ENCODE data around the gene NFASC.
A peak's percentile ranks its signal among the peaks of the same experiment; 100 is the strongest.

The NFASC gene

GRCh38 chr1:204960306-204961125 is 89.9 kb downstream of the NFASC start:
- DNase-seq: no peak

- DNase-seq: no peak
Observed at GRCh38 chr1:204961765-204962419, 91.2 kb downstream of the NFASC start.

- DNase-seq: no peak
Observed at GRCh38 chr1:204962742-204963632, 92.3 kb downstream of the NFASC start.

- DNase-seq: no peak
Observed at GRCh38 chr1:204967451-204967850, 96.8 kb downstream of the NFASC start.

- no peak for DNase-seq
Observed at GRCh38 chr1:204968135-204968534, 97.5 kb downstream of the NFASC start.

GRCh38 chr1:204968951-204969350 is 98.3 kb downstream of the NFASC start:
- DNase-seq: peak in 1 of 14 donors; percentile 10

- no peak for DNase-seq
Observed at GRCh38 chr1:204970937-204971336, 100.3 kb downstream of the NFASC start.

GRCh38 chr1:204971517-204972336 is 101.1 kb downstream of the NFASC start:
- DNase-seq: no peak

GRCh38 chr1:204972426-204972825 is 101.8 kb downstream of the NFASC start:
- no peak for DNase-seq

- DNase-seq: no peak
Observed at GRCh38 chr1:204973449-204973848, 102.8 kb downstream of the NFASC start.

- DNase-seq: no peak
Observed at GRCh38 chr1:204974327-204974726, 103.7 kb downstream of the NFASC start.

- no peak for DNase-seq
Observed at GRCh38 chr1:204975021-204975420, 104.4 kb downstream of the NFASC start.

GRCh38 chr1:204975568-204976235 is 105.0 kb downstream of the NFASC start:
- DNase-seq: peak in 5 of 14 donors; percentile 10 to 33 (median 19)

GRCh38 chr1:204976646-204977045 is 106.0 kb downstream of the NFASC start:
- DNase-seq: no peak

GRCh38 chr1:204977318-204977717 is 106.7 kb downstream of the NFASC start:
- DNase-seq: no peak

- no peak for DNase-seq
Observed at GRCh38 chr1:204978782-204979181, 108.1 kb downstream of the NFASC start.

GRCh38 chr1:204979306-204979705 is 108.6 kb downstream of the NFASC start:
- no peak for DNase-seq

GRCh38 chr1:204979891-204980649 is 109.4 kb downstream of the NFASC start:
- no peak for DNase-seq

- DNase-seq: no peak
Observed at GRCh38 chr1:204980840-204981405, 110.3 kb downstream of the NFASC start.

GRCh38 chr1:204983136-204983535 is 112.5 kb downstream of the NFASC start:
- DNase-seq: no peak
